ENCODE results near the gene TRIM63.

- TF ChIP-seq EP300 (IDR thresholded peaks at IDR 0.05): no peak
- no peak for TF ChIP-seq POLR2A (IDR thresholded peaks at IDR 0.05)
Measured at GRCh38 chr1:26058052-26058595, 9.3 kb downstream of the TRIM63 start.
